RPMI7951 (cell line): ENCODE measurements around the gene KATNIP. TPM values are rescaled to one million over a fixed set of nuclear protein-coding genes. Genes with fewer than 3 reads are reported as not detected.

ENCODE experiments used
- DNase-seq: peaks from one replicate; pipeline ENCODE4 v3.0.0-alpha.2; 2012; ENCODE audit warnings: low read depth
- total RNA-seq: library from RNA; depleted of rRNA; stranded (reverse); fragments of >200 nt; shearing (Covaris generic); gene quantifications from 2 replicates; pipeline ENCODE4 v1.2.3, GENCODE V29; 2014; rRNA removed

The KATNIP gene
- total RNA-seq, 1 experiment from 2014 or later: 7.7 TPM

- no peak for DNase-seq
These were observed 32.9 kb downstream of the KATNIP start for GRCh38 chr16:27582883-27583282.

- no peak for DNase-seq
These were observed 33.7 kb downstream of the KATNIP start for GRCh38 chr16:27583634-27584033.

DNA sequence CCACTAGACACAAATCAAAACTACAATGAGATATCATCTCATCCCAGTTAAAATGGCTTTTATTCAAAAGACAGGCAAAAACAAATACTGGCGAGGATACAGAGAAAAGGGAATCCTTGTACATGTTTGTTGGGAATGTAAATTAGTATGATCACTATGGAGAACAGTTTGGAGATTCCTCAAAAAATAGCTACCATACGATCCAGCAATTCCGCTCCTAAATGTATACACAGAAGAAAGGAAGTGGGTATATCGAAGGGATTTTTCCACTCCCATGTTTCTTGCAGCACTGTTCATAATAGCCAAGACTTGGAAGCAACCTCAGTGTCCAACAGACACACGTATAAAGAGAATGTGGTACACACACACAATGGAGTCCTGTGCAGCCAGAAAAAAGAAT, 35.3 kb downstream of the KATNIP start:
- DNase-seq: no peak

DNA sequence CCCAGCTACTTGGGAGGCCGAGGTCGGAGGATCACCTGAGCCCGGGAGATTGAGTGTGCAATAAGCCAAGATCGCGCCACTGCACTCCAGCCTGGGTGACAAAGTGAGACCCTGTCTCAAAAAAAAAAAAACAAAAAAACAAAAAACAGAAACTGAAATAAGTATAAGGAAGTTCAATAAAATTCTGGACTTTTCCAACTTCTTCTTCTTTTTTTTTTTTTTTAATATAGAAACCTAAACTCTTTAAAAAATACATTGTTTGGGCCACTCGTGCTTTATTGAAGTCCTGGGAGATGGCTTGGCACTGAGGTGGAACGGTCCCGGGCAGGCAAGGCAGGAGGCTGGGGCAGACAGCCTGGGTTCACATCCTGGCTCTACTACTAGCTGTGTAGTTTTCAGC, 36.8 kb downstream of the KATNIP start:
- no peak for DNase-seq

- DNase-seq: no peak
These were observed 38.1 kb downstream of the KATNIP start for GRCh38 chr16:27588057-27588456.

- DNase-seq: no peak
These were observed 41.9 kb downstream of the KATNIP start for GRCh38 chr16:27591837-27592236.

DNA sequence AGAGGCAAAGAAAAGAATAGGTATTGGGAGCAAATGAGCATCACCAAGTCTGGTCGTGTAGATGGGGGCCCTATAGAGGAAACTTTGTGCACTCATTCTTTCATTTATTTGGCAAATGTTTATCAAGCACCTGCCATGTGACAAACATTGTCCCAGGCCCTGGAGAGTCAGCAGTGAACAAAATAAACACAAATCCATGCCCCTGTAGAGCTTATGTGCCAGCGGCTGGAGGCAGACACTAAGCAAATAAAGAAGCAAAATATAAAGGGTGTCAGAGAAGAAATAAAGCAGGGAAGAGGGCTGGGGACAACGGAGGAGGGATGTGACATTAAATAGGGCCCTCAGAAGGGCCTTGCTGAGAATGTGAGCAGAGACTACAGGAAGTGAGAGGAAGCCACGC, 45.5 kb downstream of the KATNIP start:
- no peak for DNase-seq

GRCh38 chr16:27595993-27596392, 46.0 kb downstream of the KATNIP start:
- DNase-seq: no peak

GRCh38 chr16:27596411-27596810, 46.5 kb downstream of the KATNIP start:
- no peak for DNase-seq

DNA sequence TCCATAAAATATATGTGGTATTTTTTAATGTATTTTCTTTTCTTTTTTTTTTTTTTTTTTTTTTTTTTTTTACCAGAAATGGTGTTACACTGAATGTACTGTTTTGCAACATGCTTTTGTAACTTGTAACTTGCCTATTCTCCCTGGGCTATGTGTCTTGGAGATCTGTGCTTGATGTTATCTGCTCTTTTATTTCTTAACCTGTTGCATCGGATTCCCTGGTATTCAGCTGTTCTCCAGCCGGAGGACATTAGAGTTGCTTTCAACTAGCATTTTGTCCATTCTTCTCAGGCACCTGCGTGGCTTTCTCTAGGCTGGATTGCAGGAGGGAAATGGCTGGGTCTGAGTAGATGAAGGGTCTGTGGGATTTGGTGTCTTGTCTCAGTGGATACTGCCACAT, 47.4 kb downstream of the KATNIP start:
- DNase-seq: no peak

DNA sequence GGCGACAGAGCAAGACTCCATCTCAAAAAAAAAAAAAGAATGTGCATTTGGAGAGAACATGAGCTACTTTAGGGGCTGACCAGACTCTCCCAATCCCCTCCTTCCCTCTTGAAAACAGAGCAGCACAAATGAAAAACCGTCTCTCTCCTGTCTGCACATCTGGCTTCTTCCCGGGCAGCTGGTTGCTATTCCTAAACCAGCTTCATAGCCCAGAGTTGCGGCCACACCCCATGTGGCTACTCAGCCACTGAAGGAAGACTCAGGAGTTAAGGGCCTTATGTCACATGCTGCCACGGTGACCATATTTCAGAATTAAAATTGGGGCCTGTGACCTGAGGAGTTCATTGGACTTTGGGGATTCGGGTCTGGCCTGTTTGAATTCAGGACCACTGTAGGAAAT, 48.3 kb downstream of the KATNIP start:
- no peak for DNase-seq

GRCh38 chr16:27598931-27599565, 49.1 kb downstream of the KATNIP start:
- DNase-seq: no peak

DNA sequence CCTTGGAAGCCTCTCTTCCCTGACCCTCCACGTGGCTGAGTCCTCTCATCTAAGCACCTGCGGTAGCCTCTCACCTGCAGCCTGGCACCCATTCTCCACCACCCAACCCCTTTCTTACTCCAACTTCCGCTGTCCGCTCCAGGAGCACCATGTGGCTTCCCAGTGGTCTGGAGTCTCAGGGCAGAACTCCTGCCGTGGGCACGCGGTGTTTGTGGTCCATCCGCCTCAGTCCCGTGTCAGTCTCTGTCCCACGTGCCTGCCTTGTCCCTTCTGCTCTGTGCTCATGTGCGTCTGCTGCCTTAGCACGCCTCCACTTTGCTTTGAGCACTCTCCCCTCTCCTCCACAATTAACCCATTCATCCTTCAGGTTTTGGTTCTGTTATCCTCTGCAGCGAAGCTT, 49.7 kb downstream of the KATNIP start:
- no peak for DNase-seq

Other genes with a start within 250 kb of the KATNIP start
- gene IL4R, start 236.2 kb upstream of the KATNIP start, total RNA-seq: 23.9 and 27.6 TPM in 2 replicates
- 1.1 and 2.1 TPM in 2 replicates for gene IL21R, start 148.0 kb upstream of the KATNIP start, total RNA-seq
- 35.9 and 39.6 TPM in 2 replicates for gene GTF3C1, start 231 bp upstream of the KATNIP start, total RNA-seq